GM18868 (cell line): Measurements from ENCODE around the gene ABHD17A.

Experiments
- ATAC-seq: cut with Tn5 transposase; IDR thresholded peaks from one replicate; pipeline ENCODE4 v1.9.1; 2021; ENCODE audit warnings: mild to moderate bottlenecking, moderate library complexity; ENCODE audit not compliant: unreplicated experiment

Gene ABHD17A

GRCh38 chr19:1841209-1841924, 43.9 kb downstream of the ABHD17A start:
- ATAC-seq: no peak

GRCh38 chr19:1840541-1841115, 44.7 kb downstream of the ABHD17A start:
- ATAC-seq: no peak

GRCh38 chr19:1839658-1840540, 45.4 kb downstream of the ABHD17A start:
- ATAC-seq: no peak

GRCh38 chr19:1837625-1838105, 47.6 kb downstream of the ABHD17A start:
- no peak for ATAC-seq

GRCh38 chr19:1837222-1837565, 48.1 kb downstream of the ABHD17A start:
- no peak for ATAC-seq

GRCh38 chr19:1836458-1837221, 48.7 kb downstream of the ABHD17A start:
- ATAC-seq: no peak

GRCh38 chr19:1833540-1833939, 51.8 kb downstream of the ABHD17A start:
- ATAC-seq: no peak

- no peak for ATAC-seq
Observed at GRCh38 chr19:1832046-1832663, 53.1 kb downstream of the ABHD17A start.

- ATAC-seq: no peak
Observed at GRCh38 chr19:1830978-1831377, 54.3 kb downstream of the ABHD17A start.

- no peak for ATAC-seq
Observed at GRCh38 chr19:1830568-1830967, 54.7 kb downstream of the ABHD17A start.

- no peak for ATAC-seq
Observed at GRCh38 chr19:1829958-1830357, 55.3 kb downstream of the ABHD17A start.

GRCh38 chr19:1828279-1829238, 56.7 kb downstream of the ABHD17A start:
- no peak for ATAC-seq

- no peak for ATAC-seq
Observed at GRCh38 chr19:1827566-1828278, 57.6 kb downstream of the ABHD17A start.
